CD4-positive, alpha-beta T cell treated with Interleukin-17A for 1 hour (primary cell): Measurements from ENCODE around the gene STRADA.
A peak's percentile ranks its signal among the peaks of the same experiment; 100 is the strongest.
"Not testable (repeated sequence)": the region's sequence is repeated elsewhere in the genome, so short reads cannot be mapped to it uniquely, and the experiment has no call there.

ENCODE experiments used
- DNase-seq: peaks from one replicate; pipeline ENCODE4 v3.0.0-alpha.2; 2020

Gene STRADA

DNA sequence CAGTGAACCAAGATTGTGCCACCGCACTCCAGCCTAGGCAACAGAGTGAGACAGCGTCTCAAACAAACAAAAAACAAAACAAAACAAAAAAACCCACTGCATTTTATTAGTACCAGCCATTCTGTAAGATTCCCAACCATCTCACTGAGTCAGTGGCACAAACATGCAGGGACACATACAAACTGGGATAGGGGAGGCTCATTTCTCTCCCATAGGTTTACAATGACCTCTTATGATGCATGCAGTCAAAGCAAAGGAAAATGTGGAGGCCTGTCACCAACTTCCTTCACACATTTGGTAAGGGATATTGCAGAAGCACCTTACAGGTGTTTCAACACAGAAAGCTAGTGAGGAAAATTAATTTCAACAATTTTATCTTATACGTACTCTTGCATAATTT, 12.4 kb upstream of the STRADA start:
- DNase-seq: no peak

DNA sequence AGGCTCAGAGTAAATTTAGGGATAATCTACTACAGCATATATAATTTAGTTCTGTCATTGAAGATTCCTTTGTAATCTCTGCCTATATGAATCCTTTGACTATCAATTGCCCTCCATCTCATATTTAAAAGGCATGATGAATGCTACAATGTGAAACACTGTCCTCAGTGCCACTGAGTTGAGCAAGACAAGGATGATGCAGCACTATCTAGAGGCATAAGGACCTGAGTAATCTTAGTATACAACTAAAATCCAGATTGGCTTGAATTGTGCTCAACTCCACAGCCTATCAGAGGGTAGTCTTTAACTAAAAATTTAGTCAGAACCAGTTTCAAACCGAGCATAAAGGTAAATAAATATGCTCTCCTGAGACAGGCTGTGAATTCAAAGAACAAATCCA, 11.6 kb upstream of the STRADA start:
- no peak for DNase-seq

DNA sequence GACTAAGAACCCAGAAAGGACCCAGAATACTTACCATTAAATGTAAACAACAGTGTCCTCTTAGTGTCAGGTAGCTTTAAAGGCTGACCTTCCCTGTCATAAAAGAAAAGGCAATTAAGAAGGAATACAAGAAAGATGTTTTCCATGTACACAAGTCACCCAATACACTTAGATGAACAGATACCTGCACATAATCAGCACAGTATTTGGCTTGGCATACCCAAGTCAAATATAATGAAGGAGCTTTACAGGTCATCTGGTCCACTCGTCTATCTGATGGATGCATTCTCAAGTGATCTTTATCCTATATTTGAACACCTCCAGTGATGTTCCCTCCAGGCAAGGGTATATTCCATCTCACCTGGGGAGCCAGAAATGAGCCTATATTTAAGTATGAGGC, 11.1 kb upstream of the STRADA start:
- no peak for DNase-seq

DNA sequence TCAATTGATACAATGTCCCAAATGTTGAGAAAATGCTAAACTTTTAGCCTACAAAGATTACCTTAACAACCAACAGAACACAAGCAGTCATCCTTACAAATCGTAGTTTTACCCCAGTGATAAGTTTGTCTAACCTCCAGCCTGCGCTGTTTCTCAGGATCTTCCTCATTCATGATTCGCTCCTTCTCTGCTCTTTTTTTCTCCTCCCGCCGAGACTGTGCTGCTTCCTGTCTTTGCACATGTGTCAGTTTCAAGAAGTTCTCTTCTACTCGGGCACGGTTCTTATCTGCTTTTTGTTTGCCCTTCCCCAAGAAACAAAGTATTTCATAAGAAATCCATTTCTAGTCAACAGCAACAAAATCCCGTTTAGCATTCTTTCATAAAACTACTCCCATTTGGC, 10.2 kb upstream of the STRADA start:
- DNase-seq: peak; percentile 43

DNA sequence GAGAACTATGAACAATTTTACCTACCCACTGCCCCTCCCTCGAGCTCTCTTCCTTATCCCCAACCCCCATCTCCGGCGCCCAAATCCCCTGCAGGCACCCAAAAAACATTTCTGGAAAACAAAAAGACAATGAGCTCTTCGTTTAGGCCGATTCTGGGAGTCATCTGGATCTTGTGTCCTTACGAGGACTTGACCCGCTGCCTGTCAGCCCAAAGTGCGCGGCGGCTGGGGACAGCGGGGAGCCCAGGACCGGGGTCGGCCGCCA, 524 bp downstream of the STRADA start:
- no peak for DNase-seq

DNA sequence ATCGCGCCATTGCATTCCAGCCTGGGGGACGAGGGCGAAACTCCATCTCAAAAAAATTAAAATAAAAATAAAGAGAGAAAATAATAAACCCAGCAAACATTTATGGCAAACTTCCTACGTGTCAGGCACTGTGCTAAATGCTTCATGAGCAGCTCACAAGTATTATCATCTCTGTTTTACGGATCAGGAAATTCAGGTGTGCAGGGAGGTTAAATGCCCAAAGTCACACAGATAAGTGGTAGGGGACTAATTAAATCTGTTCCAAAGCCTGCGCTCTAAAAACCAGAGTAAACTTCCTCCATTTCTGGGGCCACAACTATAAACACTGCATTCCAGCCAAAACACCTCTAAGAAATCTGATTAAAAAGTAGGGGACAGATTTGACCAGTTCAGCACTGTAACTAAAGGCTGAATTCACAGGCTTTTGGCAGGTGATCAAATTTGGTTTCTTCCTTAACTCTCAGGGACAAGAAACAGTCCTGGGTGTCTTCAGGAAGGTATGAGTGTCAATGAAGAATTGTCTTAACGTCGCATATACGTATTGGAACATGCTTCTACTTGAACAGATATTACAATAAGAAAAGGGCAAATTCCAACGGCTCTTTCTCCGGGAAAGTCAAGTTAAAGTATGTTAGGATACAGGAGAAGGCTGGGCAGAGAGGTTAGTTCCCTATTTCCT, 996 bp downstream of the STRADA start:
- DNase-seq: peak; percentile 18

DNA sequence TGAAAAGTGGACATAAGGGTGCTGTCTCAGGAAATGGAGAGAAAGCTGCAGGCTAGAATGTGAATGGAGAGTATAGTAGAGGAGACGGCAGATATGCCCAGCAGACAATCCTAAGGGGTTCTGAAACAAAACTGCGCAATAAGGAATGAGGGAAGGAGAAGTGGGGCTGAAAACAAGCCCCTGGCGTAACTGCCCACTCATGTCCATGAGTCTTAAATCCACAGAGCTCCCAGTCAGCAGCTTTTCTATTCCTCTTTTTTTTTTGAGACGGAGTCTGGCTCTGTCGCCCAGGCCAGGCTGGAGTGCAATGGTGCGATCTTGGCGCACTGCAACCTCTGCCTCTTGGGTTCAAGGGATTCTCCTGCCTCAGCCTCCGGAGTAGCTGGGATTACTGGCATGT, 5.9 kb downstream of the STRADA start:
- DNase-seq: no peak

DNA sequence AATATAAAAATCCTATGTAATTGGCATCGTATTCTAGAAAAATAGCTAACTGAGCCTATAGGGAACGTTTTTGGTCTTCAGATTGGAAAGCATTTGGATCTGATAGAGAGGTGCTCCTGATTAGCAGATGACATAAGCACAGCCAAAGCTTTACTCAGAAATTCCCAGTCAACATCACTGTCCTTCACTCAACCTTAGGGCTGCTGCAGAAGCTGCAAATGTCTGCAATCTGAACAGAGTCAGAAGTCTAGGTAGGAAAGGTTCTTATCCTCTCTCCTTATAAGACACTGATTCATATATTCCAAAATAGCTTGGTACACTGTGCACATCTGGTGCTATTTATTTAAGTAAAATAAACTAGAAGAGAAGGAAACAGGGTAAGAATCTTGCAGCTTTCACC, 19.2 kb downstream of the STRADA start:
- DNase-seq: no peak

DNA sequence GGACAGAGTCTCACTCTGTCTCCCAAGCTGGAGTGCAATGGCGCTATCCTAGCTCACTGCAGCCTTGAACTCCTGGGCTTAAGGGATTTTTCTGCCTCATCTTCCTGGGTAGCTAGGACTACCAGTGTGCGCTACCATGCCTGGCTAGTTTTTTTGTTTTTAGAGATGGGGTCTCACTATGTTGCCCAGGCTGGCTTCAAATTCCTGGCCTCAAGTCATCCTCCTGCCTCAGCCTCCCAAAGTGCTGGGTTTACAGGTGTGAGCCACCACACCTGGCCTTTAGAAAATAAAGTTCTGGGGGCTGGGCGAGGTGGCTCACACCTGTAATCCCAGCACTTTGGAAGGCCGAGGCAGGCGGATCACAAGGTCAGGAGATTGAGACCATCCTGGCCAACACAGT, 21.4 kb downstream of the STRADA start:
- DNase-seq: not testable (repeated sequence)

DNA sequence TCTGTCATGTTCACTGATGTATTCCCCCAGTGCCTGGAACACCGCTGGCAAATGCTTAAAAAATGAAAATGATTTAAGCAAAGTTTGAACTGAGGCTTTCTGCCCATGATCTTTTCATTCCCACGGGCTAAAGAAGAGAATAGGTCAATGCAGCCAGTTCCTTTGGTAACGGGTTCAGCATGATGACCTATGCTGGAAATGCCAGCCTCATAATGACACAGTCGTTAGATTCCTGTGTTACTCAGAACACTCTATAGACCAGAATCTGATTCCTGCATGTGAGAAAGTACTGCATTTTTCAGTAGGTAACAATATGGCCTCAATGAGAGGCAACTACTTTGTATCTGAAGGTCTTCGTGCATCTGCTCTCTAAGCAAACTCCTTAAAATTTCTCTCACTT, 22.6 kb downstream of the STRADA start:
- DNase-seq: no peak

DNA sequence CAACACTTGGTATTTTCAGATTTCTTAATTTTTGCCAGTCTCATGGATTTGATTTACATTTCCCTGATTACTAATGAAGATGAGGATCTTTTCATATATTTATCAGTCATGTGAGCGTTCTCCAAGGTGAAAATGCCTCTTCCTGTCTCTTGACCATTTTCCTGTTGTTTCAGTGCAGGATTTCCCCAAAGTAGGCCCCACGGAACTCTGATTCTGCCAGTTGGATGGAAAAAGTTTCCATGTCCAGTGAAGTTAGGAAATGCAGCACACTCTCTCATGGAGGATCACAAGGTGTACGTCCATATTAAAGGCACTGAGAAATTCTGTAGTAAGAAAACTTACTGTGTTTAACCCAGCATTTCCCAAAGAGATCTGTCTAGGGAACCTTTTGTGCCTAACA, 25.2 kb downstream of the STRADA start:
- no peak for DNase-seq

DNA sequence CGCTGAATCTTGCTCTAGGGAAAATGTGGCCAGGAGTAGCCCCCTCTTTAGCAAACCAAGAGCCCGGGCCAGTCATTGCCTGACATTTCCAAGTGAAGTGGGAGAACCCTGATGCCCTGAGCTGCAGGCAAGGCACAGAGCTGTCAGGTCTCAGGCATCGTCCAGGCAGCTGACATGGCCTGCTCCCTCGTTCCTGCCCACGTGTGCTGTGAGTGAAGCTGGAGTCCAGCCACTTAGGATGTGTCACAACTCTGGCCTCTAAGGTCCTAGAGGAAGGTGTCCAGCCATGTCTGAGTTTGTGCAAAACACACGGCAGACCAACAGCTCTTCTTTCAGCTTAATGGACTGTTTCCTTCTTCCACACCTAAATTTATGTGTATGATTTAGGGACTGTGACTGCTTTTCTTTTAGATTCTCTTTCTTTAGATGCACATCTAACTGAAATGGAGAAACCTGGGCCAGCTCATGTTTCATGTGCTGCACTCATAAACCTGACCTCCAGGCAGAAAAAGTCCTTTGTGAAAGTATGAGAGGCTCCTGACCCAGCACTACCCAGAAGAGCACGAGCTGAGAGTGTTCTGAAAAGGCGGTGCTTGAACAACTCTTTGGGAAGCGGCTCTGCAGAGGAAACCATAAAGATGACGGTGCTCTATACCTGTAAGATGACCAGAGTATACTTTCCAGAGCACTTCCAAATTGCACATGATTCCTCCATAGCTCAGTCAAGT, 26.9 kb downstream of the STRADA start:
- no peak for DNase-seq

DNA sequence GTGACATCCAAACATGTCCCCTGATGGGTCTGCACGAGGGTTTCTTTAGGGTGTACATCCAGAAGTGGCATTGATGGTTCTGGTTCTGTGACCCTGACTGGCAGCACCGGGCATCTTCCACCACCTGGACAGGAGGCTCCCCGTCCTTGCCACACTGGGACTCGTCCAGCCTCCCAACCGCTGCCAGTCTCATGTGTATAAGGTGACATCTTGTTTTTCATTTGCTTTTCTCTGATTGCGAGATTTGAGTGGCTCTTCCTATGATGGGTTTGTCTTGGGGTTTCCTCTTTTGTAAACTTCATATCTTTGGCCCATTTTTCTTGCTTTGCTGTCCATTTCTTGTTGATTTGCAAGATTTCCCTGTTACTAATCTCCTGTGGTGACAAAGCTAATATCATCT, 32.5 kb downstream of the STRADA start:
- no peak for DNase-seq

DNA sequence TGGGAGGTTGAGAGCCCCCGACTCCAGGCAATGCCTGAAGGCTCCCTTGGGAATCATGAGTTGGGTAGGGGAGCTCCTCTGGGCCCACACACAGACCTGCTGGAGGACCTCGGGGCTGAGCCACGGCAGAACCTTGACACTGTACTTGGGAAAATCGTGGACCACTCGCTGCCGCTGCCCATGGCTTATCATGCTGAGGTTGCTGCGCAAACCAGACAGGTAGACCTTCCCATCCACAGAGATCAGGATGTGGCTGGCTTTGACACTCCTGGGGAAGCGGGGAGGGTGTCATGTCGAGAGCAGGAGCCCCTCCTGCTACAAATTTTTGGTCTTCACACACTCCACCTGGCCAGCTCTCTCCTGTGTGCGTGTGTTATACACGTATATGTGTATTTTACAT, 34.4 kb downstream of the STRADA start:
- DNase-seq: peak; percentile 51

DNA sequence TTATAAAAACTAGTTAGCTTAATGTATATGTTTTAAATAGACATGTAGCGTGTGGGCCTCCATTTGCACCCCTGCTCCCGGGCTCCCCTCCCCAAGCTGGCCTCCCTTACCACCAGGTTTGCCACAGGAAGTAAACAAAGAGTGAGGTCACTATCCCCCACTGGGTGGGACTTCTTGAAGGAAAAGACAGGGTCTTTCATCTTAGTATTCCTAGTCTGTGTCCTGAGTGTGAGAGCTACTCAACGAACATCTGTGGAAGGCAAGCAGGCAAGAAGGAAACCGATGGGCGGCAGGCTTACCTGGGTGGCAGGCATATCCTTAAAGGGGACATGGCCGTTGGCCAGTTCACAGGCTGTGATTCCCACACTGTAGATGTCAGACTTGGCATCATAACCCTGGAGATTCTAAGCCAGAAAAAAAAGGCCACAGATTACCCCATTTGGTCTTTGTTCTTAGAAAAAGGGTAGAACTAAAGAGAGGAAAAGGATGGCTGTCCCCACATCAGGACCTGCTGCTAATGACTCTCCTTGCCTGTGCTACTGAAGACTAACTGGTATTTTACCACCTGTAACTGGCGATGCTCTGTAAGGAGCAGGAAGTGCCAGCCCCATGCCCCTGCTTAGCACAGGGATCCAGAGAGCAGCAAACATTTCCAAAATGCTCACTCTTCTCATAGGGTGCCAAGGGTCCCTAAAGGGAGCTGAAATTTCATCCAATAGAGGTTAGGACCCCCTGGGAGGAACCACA, 35.1 kb downstream of the STRADA start:
- DNase-seq: peak; percentile 42

DNA sequence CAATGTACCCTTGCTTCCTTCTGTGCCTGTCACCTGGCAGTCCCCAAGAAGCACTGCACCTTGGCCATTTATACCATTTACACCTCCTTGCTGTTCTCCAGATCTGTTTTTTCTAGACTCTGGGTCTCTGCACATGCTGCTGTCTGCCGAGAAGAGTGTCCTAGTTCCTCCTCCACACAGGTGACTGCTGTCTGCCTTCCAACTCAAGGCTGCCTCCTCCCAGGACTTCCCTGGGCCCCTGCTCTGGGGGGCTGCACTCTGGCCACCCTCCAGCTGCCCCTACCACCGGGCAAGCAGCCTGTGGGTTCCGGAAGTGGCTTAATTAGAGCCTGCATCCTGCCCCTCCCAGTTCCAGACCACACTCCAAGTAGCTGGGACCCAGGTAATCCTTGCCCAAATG, 35.9 kb downstream of the STRADA start:
- DNase-seq: no peak

DNA sequence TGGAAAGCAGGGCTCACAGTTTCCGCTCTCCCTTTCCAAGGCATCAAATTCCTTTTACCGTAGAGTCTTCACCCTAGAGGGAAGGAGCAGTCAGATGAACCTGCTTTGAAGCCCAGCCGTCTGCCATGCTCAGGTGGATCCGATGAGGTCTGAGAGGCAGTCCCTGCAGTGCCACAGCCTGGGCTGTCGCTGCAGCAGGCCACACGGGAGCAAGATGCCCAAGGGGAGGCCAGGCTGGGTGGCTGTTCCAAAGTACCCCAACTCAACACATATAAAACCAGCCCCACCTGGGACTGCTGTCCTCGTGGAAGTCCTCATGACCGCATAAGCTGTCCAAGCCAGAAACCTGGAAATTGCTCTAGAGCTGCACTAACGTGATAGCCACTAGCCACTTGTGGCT, 36.8 kb downstream of the STRADA start:
- no peak for DNase-seq

DNA sequence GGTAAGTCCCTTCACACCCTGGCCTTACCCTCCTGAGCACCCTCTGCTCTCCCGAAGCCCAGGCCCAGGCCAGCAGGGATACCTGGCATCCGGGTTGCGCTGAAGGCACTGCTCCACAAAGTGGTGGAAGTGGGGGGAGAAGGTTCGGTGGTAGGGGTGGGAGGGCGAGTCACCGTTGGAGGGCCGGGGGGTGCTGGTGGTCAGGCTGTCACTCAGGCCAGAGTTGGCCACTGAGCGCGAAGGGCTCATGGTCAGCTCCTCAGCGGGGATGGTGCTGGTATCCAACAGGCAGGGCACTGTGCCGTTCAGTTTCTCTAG, 37.4 kb downstream of the STRADA start:
- DNase-seq: no peak

DNA sequence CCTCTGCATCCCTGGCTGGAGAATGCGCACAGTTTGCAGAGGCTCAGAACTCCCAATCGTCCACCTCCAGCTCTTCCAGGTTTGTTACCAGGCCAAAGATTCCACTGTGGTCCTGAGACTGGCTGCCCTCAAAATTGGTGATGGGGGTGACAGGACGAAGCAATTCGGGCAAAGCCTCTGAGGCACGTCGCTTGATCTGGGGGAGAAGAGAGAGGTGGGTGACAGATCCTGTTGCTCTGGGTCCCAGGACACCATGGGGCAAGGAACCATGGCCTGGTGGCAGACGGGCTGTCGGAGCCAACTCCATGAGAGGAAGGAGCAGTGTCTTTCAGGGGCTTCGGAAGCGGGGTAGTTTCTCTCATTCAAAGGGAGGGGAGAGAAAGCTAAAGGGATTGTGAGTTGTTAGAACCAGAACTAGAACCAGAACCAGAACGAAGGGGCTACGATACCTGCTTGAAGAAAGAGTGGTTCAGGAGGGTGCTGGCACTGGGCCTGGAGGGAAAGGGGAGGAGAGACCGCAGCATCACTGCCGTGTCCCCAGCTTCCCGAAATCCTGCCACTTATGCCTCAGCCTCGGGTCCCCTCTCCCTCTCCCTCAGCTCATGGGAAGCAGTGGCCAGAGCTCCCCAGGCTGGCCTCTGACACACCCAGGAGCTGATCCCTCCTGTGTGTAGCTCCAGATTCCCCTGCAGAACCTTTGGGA, 37.9 kb downstream of the STRADA start:
- DNase-seq: no peak

DNA sequence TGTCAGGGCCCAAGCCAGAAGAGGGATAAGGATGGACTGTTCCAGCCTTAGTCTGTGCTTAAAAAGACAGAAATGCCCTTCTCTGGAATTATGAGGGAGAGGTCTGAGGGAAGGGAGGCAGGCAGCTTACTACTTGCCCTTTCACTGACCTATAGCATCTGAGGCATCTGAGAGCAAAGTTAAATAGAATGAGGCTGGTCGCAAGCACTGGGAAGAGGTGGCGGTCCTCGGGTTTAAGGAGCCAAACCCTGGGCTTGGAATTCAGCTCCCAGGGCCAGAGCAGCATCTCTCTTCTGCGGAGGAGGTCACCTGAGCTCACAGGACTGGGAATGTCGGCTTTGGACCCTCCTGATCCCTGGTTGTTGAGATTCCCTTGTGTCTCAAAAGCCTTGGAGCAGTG, 38.6 kb downstream of the STRADA start:
- no peak for DNase-seq

DNA sequence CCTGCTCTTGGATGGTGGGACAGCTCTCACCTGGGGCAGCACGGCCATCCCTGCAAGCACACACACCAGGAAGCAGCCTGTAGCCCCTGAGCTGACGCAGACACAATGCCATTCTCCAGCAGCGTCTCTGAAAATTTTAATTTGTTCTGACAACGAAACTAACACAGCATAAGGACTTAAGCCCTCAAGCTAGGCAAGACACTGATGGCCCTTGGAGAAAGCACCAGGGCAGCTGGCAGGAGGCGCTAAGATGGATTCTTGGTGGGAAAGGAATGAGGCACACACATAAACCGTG, 38.9 kb downstream of the STRADA start:
- no peak for DNase-seq

DNA sequence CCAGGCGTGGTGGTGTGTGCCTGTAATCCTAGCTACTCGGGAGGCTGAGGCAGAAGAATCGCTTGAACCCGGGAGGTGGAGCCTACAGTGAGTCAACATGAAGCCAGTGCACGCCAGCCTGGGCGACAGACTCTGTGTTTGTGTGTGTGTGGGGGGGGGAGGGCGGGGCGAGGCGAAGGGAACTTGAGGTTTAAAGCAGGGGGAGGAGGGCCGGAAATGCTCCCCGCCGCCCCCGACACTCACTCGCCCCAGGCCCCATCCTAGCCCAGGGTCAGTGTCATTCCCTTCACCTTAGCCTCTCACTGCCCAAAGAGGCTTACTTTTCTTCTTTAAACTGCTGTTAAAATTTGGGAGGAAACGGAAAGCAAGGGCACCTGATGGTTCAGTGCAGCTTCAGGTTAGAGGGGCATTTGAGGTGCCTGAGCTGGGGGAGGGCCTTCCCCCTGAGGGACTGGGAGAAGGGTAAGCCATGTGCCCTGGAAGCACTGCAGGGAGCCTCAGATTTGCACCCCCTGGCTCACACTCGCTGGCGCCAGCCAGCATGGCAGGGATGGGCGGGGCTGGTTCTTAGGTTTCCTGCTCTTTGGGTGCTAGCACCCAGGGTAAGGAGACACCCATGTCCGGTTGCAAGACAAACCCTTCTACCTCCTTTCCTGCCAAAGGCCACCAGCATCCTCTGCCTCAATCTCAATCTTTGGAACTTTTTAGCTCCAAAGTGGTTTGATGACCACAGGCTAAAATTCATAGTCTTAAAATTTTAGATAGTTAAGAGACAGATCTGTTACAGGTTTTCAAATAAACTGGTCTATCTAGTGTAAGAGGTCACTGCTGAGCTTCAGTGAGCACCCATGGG, 39.5 kb downstream of the STRADA start:
- peak; percentile 86 for DNase-seq

DNA sequence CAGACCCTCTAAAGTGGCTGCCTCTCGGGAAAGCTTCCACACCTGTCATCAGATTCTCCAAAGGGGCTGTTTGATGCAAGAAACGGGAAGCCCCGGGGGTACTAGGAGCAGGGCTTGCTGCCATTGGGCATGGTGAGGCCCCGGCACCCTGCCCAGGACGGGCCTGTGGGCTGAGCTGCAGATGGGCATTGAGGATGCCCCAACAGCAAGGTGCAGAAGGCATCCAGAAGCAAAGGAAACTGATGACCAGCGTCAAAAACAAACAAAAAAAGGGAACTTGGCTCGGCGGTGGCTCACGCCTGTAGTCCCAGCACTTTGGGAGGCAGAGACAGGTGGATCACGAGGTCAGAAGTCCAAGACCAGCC, 40.2 kb downstream of the STRADA start:
- no peak for DNase-seq
